ENCODE results near the gene KRT85. TPM values are rescaled to one million over a fixed set of nuclear protein-coding genes. Genes with fewer than 3 reads are reported as not detected.
"Not testable (repeated sequence)": the region's sequence is repeated elsewhere in the genome, so short reads cannot be mapped to it uniquely, and the experiment has no call there.

The KRT85 gene
- total RNA-seq, 1 donor from 2014 or later: not detected

GRCh38 chr12:52347551-52348510, 19.4 kb downstream of the KRT85 start:
- Mint-ChIP-seq H3K9me3 (ENCODE audit: unreplicated experiment) (peaks cover 6% of the 10 kb centered on the region), H3K4me1 (ENCODE audit: low read depth, unreplicated experiment) (peaks cover 5% of the 10 kb centered on the region), H3K27me3 (ENCODE audit: low read depth, unreplicated experiment) (peaks cover 53% of the 10 kb centered on the region), H3K4me3 (ENCODE audit: unreplicated experiment) (no peak overlapping the region), H3K27ac (ENCODE audit: unreplicated experiment) (no peak overlapping the region), H3K36me3 (ENCODE audit: low read depth, unreplicated experiment) (no peaks in the 10 kb centered on the region)
- TF ChIP-seq, protein P1, sequence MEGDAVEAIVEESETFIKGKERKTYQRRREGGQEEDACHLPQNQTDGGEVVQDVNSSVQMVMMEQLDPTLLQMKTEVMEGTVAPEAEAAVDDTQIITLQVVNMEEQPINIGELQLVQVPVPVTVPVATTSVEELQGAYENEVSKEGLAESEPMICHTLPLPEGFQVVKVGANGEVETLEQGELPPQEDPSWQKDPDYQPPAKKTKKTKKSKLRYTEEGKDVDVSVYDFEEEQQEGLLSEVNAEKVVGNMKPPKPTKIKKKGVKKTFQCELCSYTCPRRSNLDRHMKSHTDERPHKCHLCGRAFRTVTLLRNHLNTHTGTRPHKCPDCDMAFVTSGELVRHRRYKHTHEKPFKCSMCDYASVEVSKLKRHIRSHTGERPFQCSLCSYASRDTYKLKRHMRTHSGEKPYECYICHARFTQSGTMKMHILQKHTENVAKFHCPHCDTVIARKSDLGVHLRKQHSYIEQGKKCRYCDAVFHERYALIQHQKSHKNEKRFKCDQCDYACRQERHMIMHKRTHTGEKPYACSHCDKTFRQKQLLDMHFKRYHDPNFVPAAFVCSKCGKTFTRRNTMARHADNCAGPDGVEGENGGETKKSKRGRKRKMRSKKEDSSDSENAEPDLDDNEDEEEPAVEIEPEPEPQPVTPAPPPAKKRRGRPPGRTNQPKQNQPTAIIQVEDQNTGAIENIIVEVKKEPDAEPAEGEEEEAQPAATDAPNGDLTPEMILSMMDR (IDR thresholded peaks at IDR 0.05; ENCODE audit: insufficient read depth, low read depth, low read length): no peak
- no peak for TF ChIP-seq EZH2 (IDR thresholded peaks at IDR 0.05; ENCODE audit: insufficient read depth, low read length)
- Histone ChIP-seq H3K4me2 (ENCODE audit: low read length) (no peak overlapping the region), H3K27ac (ENCODE audit: low read depth, low read length) (no peak overlapping the region), H3K79me2 (ENCODE audit: insufficient read depth, low read length) (no peaks in the 10 kb centered on the region), H3K9ac (ENCODE audit: low read length) (no peak overlapping the region), H3K4me1 (ENCODE audit: insufficient read depth, low read length) (no peaks in the 10 kb centered on the region), H4K20me1 (ENCODE audit: insufficient read depth, low read length) (no peaks in the 10 kb centered on the region), H3K9me3 (ENCODE audit: insufficient read depth, low read depth, low read length) (no peaks in the 10 kb centered on the region), H2AFZ (ENCODE audit: low read depth, low read length) (no peak overlapping the region), H3K4me3 (ENCODE audit: insufficient read depth, low read depth, low read length) (no peak overlapping the region), H3K36me3 (ENCODE audit: insufficient read depth, low read length) (no peaks in the 10 kb centered on the region), H3K27me3 (ENCODE audit: insufficient read depth, low read length) (peaks cover 21% of the 10 kb centered on the region)
- DNase-seq (ENCODE audit: low read depth): no peak
- no peak for FAIRE-seq

GRCh38 chr12:52347016-52347415, 20.3 kb downstream of the KRT85 start:
- DNase-seq (ENCODE audit: low read depth) (no peak), FAIRE-seq (no peak)
- H2AFZ ChIP-seq (ENCODE audit: low read depth, low read length): no peak overlapping the region
- peaks cover 16% of the 10 kb centered on the region for H3K27me3 ChIP-seq (ENCODE audit: insufficient read depth, low read length)
- H3K27ac ChIP-seq (ENCODE audit: low read depth, low read length): no peak overlapping the region
- TF ChIP-seq, protein P1 (IDR thresholded peaks at IDR 0.05; ENCODE audit: insufficient read depth, low read depth, low read length): no peak
- no peak for TF ChIP-seq EZH2 (IDR thresholded peaks at IDR 0.05; ENCODE audit: insufficient read depth, low read length)
- H3K4me1 Mint-ChIP-seq (ENCODE audit: low read depth, unreplicated experiment): peaks cover 5% of the 10 kb centered on the region
- H3K79me2 ChIP-seq (ENCODE audit: insufficient read depth, low read length): no peaks in the 10 kb centered on the region
- H3K36me3 Mint-ChIP-seq (ENCODE audit: low read depth, unreplicated experiment): peaks cover 2% of the 10 kb centered on the region
- H3K27me3 Mint-ChIP-seq (ENCODE audit: low read depth, unreplicated experiment): peaks cover 50% of the 10 kb centered on the region
- no peaks in the 10 kb centered on the region for H3K36me3 ChIP-seq (ENCODE audit: insufficient read depth, low read length)
- no peak overlapping the region for H3K27ac Mint-ChIP-seq (ENCODE audit: unreplicated experiment)
- H3K4me3 ChIP-seq (ENCODE audit: insufficient read depth, low read depth, low read length): no peak overlapping the region
- no peak overlapping the region for H3K4me2 ChIP-seq (ENCODE audit: low read length)
- H4K20me1 ChIP-seq (ENCODE audit: insufficient read depth, low read length): no peaks in the 10 kb centered on the region
- H3K9ac ChIP-seq (ENCODE audit: low read length): no peak overlapping the region
- H3K9me3 Mint-ChIP-seq (ENCODE audit: unreplicated experiment): peaks cover 6% of the 10 kb centered on the region
- H3K9me3 ChIP-seq (ENCODE audit: insufficient read depth, low read depth, low read length): no peaks in the 10 kb centered on the region
- no peak overlapping the region for H3K4me3 Mint-ChIP-seq (ENCODE audit: unreplicated experiment)
- H3K4me1 ChIP-seq (ENCODE audit: insufficient read depth, low read length): no peaks in the 10 kb centered on the region

GRCh38 chr12:52346593-52346992, 20.7 kb downstream of the KRT85 start:
- Histone ChIP-seq H3K9ac (ENCODE audit: low read length) (no peak overlapping the region), H3K27me3 (ENCODE audit: insufficient read depth, low read length) (peaks cover 13% of the 10 kb centered on the region), H3K36me3 (ENCODE audit: insufficient read depth, low read length) (no peaks in the 10 kb centered on the region), H3K27ac (ENCODE audit: low read depth, low read length) (no peak overlapping the region), H3K4me2 (ENCODE audit: low read length) (no peak overlapping the region), H3K79me2 (ENCODE audit: insufficient read depth, low read length) (no peaks in the 10 kb centered on the region), H3K4me3 (ENCODE audit: insufficient read depth, low read depth, low read length) (no peak overlapping the region), H3K9me3 (ENCODE audit: insufficient read depth, low read depth, low read length) (no peaks in the 10 kb centered on the region), H2AFZ (ENCODE audit: low read depth, low read length) (no peak overlapping the region), H3K4me1 (ENCODE audit: insufficient read depth, low read length) (no peaks in the 10 kb centered on the region), H4K20me1 (ENCODE audit: insufficient read depth, low read length) (no peaks in the 10 kb centered on the region)
- H3K36me3 Mint-ChIP-seq (ENCODE audit: low read depth, unreplicated experiment): peaks cover 2% of the 10 kb centered on the region
- peaks cover 51% of the 10 kb centered on the region for H3K27me3 Mint-ChIP-seq (ENCODE audit: low read depth, unreplicated experiment)
- FAIRE-seq: no peak
- TF ChIP-seq EZH2 (IDR thresholded peaks at IDR 0.05; ENCODE audit: insufficient read depth, low read length): no peak
- TF ChIP-seq, protein P1 (IDR thresholded peaks at IDR 0.05; ENCODE audit: insufficient read depth, low read depth, low read length): no peak
- no peak for DNase-seq (ENCODE audit: low read depth)
- H3K9me3 Mint-ChIP-seq (ENCODE audit: unreplicated experiment): peaks cover 8% of the 10 kb centered on the region
- no peak overlapping the region for H3K4me3 Mint-ChIP-seq (ENCODE audit: unreplicated experiment)
- peaks cover 5% of the 10 kb centered on the region for H3K4me1 Mint-ChIP-seq (ENCODE audit: low read depth, unreplicated experiment)
- H3K27ac Mint-ChIP-seq (ENCODE audit: unreplicated experiment): no peak overlapping the region

DNA sequence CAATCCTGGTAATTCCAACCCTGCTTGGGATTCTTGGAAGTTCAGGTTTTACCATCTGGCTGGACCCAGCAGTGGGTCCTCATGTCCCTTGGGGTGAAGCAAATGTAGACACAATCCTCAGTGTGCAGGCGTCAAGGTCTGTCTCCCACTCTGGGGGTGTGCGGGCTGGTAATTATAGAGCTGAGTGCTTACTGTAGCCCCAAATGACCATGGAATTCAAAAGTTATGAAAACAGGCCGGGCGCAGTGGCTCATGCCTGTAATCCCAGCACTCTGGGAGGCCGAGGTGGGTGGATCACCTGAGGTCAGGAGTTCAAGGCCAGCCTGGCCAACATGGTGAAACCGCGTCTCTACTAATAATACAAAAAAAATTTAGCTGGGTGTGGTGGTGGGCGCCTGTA, 22.2 kb downstream of the KRT85 start:
- not testable (repeated sequence) for H3K4me1 Mint-ChIP-seq (ENCODE audit: low read depth, unreplicated experiment); H3K36me3 ChIP-seq (ENCODE audit: insufficient read depth, low read length); H3K36me3 Mint-ChIP-seq (ENCODE audit: low read depth, unreplicated experiment); H3K4me3 Mint-ChIP-seq (ENCODE audit: unreplicated experiment); H3K27me3 ChIP-seq (ENCODE audit: insufficient read depth, low read length); H3K27ac ChIP-seq (ENCODE audit: low read depth, low read length); H3K9me3 ChIP-seq (ENCODE audit: insufficient read depth, low read depth, low read length); H4K20me1 ChIP-seq (ENCODE audit: insufficient read depth, low read length); H3K4me1 ChIP-seq (ENCODE audit: insufficient read depth, low read length); H3K4me2 ChIP-seq (ENCODE audit: low read length); H3K79me2 ChIP-seq (ENCODE audit: insufficient read depth, low read length); H3K27ac Mint-ChIP-seq (ENCODE audit: unreplicated experiment); H3K4me3 ChIP-seq (ENCODE audit: insufficient read depth, low read depth, low read length); H3K9ac ChIP-seq (ENCODE audit: low read length); DNase-seq (ENCODE audit: low read depth); FAIRE-seq; H2AFZ ChIP-seq (ENCODE audit: low read depth, low read length)
- Mint-ChIP-seq H3K9me3 (ENCODE audit: unreplicated experiment) (peaks cover 11% of the 10 kb centered on the region), H3K27me3 (ENCODE audit: low read depth, unreplicated experiment) (peaks cover 56% of the 10 kb centered on the region)

All from astrocyte (in vitro differentiated cells and primary cell).